Mucosa of descending colon (tissue), 3 donors: ENCODE measurements around the gene ELN. TPM values are rescaled to one million over a fixed set of nuclear protein-coding genes. Genes with fewer than 3 reads are reported as not detected.

Experiments used
- ATAC-seq: fragments of 200-7000 bp; cut with Tn5 transposase; one replicate; pipeline ENCODE4 v1.9.1; 2020; ENCODE audit warnings: mild to moderate bottlenecking, moderate library complexity
- DNase-seq, 3 donors: peaks; one replicate each; pipeline ENCODE4 v3.0.0-alpha.2; 2020
- H3K36me3 ChIP-seq: fragments of 200-600 bp; one replicate; pipeline ENCODE4 v1.8.0; 2021; ENCODE audit warnings: low read depth, mild to moderate bottlenecking
- H3K4me1 ChIP-seq: fragments of 200-600 bp; one replicate; pipeline ENCODE4 v1.8.0; 2021; ENCODE audit warnings: low read depth, mild to moderate bottlenecking
- H3K4me3 ChIP-seq: fragments of 200-600 bp; one replicate; pipeline ENCODE4 v1.8.0; 2021; ENCODE audit warnings: mild to moderate bottlenecking
- H3K9me3 ChIP-seq: fragments of 200-600 bp; one replicate; pipeline ENCODE4 v1.8.0; 2021; ENCODE audit warnings: mild to moderate bottlenecking
- intact Hi-C, 2 donors: fragments of 100-400 bp; cut with DNase I in 1 of 2; cut with micrococcal nuclease in 1 of 2; formaldehyde crosslinking; loops; one replicate each; pipeline versions ENCODE4 v1.11.0 to v1.11.1; 2022; cut with DNase I, micrococcal nuclease
- total RNA-seq, 3 donors: library from RNA; stranded (reverse); fragmentation: NEBNext Ultra II Directional in 2 of 3; extraction: Animal tissue kit (Norgen Biotek cat#: 25700) in 2 of 3; gene quantifications; one replicate each; pipeline versions ENCODE4 v1.2.1 to v1.2.4, GENCODE V29; 2021 to 2023
- TF ChIP-seq, protein P1 (sequence below): fragments of 200-600 bp; IDR thresholded peaks from one replicate; pipeline ENCODE4 v1.8.0; 2022; ENCODE audit warnings: antibody characterized with exemption, mild to moderate bottlenecking
- donor health status: DM: no; HTN: no; CAD: no; lungs with moderate emphysema.
- donor health status: DM: no; HTN: no; CAD: no.
- donor health status: DM: no; HTN: yes; CAD: no.

ELN gene
- total RNA-seq, 3 donors from 2014 or later = 5.0 to 43.4 (median 20.5) TPM

DNA sequence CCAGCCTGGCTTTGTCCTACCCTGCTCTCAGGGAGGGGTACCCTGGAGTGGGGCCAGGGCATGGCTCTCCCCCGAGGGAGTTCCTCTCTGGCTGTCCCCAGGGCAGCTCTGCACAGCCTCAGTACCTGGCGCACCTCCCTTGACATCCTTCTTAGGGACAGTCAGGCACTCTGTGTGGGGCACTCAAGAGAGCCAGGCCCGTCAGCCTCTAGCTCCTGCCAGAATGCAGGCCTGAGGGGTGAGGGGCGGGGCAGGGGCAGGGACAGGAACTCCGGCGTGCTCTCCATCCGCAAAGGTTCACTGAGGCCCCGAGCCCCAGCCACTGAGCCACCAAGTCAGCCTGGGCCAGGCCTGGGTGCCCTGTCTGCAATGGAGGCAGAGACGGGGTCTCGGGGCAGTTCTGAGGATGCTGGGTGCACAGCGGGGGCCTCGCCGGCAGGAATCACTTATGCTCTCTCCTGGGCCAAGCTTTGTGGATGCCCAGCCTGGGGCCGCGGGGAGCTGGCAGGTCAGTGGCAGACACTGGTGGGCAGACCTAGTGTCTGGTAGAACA, 65.8 kb downstream of the ELN start:
- Histone ChIP-seq H3K4me3 (no peak overlapping the region), H3K4me1 (no peaks in the 10 kb centered on the region), H3K9me3 (no peaks in the 10 kb centered on the region), H3K36me3 (no peaks in the 10 kb centered on the region)
- ATAC-seq = peak; percentile 28
- DNase-seq = peak in 2 of 3 donors; percentile 36 to 68
- TF ChIP-seq, protein P1, sequence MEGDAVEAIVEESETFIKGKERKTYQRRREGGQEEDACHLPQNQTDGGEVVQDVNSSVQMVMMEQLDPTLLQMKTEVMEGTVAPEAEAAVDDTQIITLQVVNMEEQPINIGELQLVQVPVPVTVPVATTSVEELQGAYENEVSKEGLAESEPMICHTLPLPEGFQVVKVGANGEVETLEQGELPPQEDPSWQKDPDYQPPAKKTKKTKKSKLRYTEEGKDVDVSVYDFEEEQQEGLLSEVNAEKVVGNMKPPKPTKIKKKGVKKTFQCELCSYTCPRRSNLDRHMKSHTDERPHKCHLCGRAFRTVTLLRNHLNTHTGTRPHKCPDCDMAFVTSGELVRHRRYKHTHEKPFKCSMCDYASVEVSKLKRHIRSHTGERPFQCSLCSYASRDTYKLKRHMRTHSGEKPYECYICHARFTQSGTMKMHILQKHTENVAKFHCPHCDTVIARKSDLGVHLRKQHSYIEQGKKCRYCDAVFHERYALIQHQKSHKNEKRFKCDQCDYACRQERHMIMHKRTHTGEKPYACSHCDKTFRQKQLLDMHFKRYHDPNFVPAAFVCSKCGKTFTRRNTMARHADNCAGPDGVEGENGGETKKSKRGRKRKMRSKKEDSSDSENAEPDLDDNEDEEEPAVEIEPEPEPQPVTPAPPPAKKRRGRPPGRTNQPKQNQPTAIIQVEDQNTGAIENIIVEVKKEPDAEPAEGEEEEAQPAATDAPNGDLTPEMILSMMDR = no peak
- intact Hi-C loops = no loop called here

DNA sequence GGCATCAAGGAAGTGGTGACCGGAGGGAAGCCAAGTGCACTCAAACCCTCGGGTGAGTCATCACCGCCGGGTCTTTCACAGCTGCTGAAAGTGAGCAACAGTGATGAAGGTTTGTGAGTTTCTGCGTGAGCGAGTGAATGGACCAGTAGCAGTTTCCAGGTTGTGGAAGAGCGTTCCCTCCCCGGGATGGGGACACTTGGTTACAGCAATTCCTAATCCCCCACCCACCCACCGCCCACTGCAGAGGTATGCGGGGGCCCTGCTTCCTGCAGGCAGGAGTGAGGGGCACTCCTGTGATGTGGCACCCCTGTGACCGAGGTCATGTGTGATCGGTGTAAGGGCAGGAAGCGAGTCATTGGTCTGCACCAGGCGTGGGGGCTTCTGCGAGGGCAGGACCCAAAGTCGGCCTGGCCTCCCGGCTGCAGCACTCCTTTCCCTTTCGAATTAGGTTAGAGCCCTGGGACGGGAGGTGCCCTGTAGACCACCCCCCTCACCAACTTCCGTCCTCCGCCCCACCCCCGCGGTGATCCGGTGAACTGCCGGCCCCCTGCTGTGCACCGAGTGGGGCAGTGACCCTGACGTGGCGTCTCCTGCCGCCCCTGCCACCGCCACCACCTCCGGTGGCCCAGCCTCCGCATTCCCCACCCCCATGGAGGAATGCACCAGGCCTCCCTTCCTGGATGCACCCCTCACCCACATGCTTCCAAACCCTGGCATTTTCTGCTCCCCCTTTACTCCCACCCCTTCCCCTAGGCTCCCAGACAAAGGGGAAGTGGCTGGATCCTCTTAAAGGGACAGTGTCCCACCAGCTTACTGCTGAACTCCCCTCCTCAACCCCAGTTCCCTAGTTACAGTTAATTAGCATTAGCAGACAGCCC, 66.5 kb downstream of the ELN start:
- peak; percentile 76 for ATAC-seq
- Histone ChIP-seq H3K4me1 (no peaks in the 10 kb centered on the region), H3K9me3 (no peaks in the 10 kb centered on the region), H3K4me3 (no peak overlapping the region), H3K36me3 (no peaks in the 10 kb centered on the region)
- intact Hi-C loops = no loop called here
- DNase-seq = peak; percentile 68 to 87 (median 72)
- TF ChIP-seq, protein P1 = no peak

DNA sequence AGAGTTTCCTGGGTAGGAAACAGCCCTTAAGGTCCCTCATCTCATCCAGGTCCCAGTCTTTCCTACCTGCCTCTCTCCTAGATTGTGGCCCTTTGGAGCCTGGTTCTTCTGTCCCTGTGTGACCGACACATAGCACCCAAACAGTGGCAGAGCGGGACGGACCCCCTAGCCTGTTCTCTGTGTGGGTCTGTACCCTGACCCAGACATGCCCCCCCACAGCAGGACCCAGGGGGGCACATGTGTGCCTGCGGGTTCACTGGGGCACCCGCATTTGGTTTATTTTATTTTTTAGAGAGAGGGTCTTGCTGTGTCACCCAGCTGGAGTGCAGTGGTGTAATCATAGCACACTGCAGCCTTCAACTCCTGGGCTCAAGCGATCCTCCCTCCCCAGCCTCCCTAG, 67.2 kb downstream of the ELN start:
- TF ChIP-seq, protein P1 = no peak
- DNase-seq = no peak
- intact Hi-C loops = no loop called here
- Histone ChIP-seq H3K4me1 (no peaks in the 10 kb centered on the region), H3K36me3 (no peaks in the 10 kb centered on the region), H3K9me3 (no peaks in the 10 kb centered on the region), H3K4me3 (no peak overlapping the region)
- no peak for ATAC-seq

DNA sequence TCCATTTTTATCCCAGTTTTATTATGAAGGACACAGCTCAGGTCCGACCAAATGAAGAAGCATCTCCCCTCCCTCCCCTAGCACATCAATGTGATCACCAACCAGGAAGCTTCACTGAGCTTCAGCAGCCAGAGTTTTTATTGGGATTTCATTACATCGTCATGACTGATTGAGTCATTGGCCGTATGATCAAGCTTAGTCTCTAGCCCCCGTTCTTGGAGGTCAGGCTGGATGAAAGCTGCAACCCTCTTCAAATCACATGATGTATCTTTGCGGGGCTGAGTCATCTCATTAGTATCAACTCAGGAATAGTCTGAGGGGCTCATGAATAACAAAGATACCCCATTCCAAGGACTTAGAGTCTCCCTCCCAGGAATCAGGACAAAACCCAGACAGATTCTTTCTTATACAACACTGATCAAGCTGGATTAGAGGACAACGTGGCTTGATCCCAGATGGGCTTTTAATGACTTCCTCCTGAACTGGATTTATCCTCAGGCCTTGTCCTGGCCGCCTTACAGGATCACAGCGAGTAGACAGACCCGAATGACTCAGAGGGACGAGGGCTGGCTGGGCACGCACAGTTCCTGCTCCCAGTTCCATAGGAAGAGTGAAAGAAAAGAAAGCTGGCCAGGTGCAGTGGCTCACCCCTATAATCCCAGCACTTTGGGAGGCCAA, 70.1 kb downstream of the ELN start:
- no peak overlapping the region for H3K4me3 ChIP-seq
- intact Hi-C loops = no loop called here
- TF ChIP-seq, protein P1 = no peak
- H3K9me3 ChIP-seq = no peaks in the 10 kb centered on the region
- peak; percentile 18 for ATAC-seq
- DNase-seq = peak in 1 of 3 donors; percentile 27
- H3K36me3 ChIP-seq = no peaks in the 10 kb centered on the region
- no peaks in the 10 kb centered on the region for H3K4me1 ChIP-seq

DNA sequence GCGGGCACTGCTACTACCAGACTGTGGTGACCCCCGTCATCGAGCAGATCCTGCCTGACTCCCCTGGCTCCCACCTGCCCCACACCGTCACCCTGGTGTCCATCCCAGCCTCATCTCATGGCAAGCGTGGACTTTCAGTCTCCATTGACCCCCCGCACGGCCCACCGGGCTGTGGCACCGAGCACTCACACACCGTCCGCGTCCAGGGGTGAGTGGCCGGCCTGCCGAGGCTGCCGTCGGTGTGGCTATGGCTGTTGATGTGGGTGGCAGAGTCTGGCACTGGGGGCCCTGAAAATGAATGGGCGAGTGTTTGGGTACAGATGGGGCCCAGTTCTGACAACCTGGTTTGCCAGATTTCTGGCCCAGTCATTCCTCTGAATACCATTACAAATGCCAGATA, 71.1 kb downstream of the ELN start:
- no peak for DNase-seq
- no peak overlapping the region for H3K4me3 ChIP-seq
- no peaks in the 10 kb centered on the region for H3K36me3 ChIP-seq
- ATAC-seq = no peak
- no peaks in the 10 kb centered on the region for H3K9me3 ChIP-seq
- TF ChIP-seq, protein P1 = no peak
- H3K4me1 ChIP-seq = no peaks in the 10 kb centered on the region
- intact Hi-C loops = no loop called here
